Fibroblast of lung (primary cell): ENCODE results near the gene CORO1C. TPM values are rescaled to one million over a fixed set of nuclear protein-coding genes. Genes with fewer than 3 reads are reported as not detected.
"Not testable (repeated sequence)": the region's sequence is repeated elsewhere in the genome, so short reads cannot be mapped to it uniquely, and the experiment has no call there.

Source experiments
- DNase-seq, 2 donors: peaks; one replicate each; pipeline versions ENCODE4 v3.0.0 to v3.0.0-alpha.2; 2010; ENCODE audit warnings: low read depth in 2 of 2
- H2AFZ ChIP-seq: 2 replicates; pipeline ENCODE4 v1.5.1; 2012; ENCODE audit warnings: low read length, control low read depth, inconsistent platforms
- H3K27ac ChIP-seq: 2 replicates; pipeline ENCODE4 v1.5.1; 2011; ENCODE audit warnings: low read length, control low read depth; ENCODE audit not compliant: insufficient read depth
- H3K27me3 ChIP-seq: 2 replicates; pipeline ENCODE4 v1.5.1; 2011; ENCODE audit warnings: mild to moderate bottlenecking, low read length; ENCODE audit not compliant: control insufficient read depth, insufficient read depth
- H3K36me3 ChIP-seq: 2 replicates; pipeline ENCODE4 v1.5.1; 2011; ENCODE audit warnings: low read length; ENCODE audit not compliant: control insufficient read depth, insufficient read depth
- H3K4me1 ChIP-seq: 2 replicates; pipeline ENCODE4 v1.5.1; 2011; ENCODE audit warnings: low read length; ENCODE audit not compliant: control insufficient read depth, insufficient read depth; ENCODE audit errors: extremely low read depth
- H3K4me2 ChIP-seq: 2 replicates; pipeline ENCODE4 v1.5.1; 2011; ENCODE audit warnings: low read length, control low read depth; ENCODE audit not compliant: insufficient read depth; ENCODE audit errors: extremely low read depth
- H3K4me3 ChIP-seq, 4 experiments: fragments of 200-600 bp in 1 of 4; sonication (generic) in 1 of 4; replicated peaks in 1 of 4; 2 replicates each; pipeline ENCODE4 v1.5.1; 2011 to 2016; ENCODE audit warnings: low read length in 4 of 4, low read depth in 3 of 4, mild to moderate bottlenecking in 3 of 4, control low read depth in 2 of 4, inconsistent platforms in 1 of 4, mixed read lengths in 1 of 4; ENCODE audit not compliant: insufficient read depth in 1 of 4; ENCODE audit errors: control extremely low read depth in 1 of 4
- H3K79me2 ChIP-seq: 2 replicates; pipeline ENCODE4 v1.5.1; 2012; ENCODE audit warnings: mild to moderate bottlenecking, low read length, inconsistent platforms; ENCODE audit not compliant: control insufficient read depth, insufficient read depth
- H3K9ac ChIP-seq: 2 replicates; pipeline ENCODE4 v1.5.1; 2011; ENCODE audit warnings: mild to moderate bottlenecking, low read length, control low read depth; ENCODE audit not compliant: insufficient read depth
- H3K9me3 ChIP-seq: 2 replicates; pipeline ENCODE4 v1.5.1; 2012; ENCODE audit warnings: low read depth, low read length; ENCODE audit not compliant: control insufficient read depth, insufficient read depth
- H4K20me1 ChIP-seq: 2 replicates; pipeline ENCODE4 v1.5.1; 2011; ENCODE audit warnings: low read length; ENCODE audit not compliant: control insufficient read depth, insufficient read depth; ENCODE audit errors: extremely low read depth
- EZH2 ChIP-seq: IDR thresholded peaks from 2 replicates; pipeline ENCODE4 v1.5.1; 2012; ENCODE audit warnings: low read length, control low read depth, mild to moderate bottlenecking; ENCODE audit errors: missing control alignments
- polyA plus RNA-seq, 2 donors: library from polyadenylated mRNA; depleted of rRNA in 1 of 2; stranded (reverse) in 1 of 2; unstranded in 1 of 2; fragments of >200 nt; gene quantifications; 2 replicates each; pipeline ENCODE4 v1.2.1, GENCODE V29; 2011 to 2012; ENCODE audit warnings: missing spikeins in 1 of 2
- total RNA-seq: library from RNA; depleted of rRNA; stranded (reverse); fragments of >200 nt; gene quantifications from 2 replicates; pipeline ENCODE4 v1.2.1, GENCODE V29; 2014
- TF ChIP-seq, protein P1 (sequence below), 2 donors: IDR thresholded peaks in 1 of 2; conservative IDR thresholded peaks in 1 of 2; 1 replicate in 1 of 2; 2 replicates in 1 of 2; pipeline ENCODE4 v1.5.1; 2011 to 2012; ENCODE audit warnings: low read length in 2 of 2, control low read depth in 1 of 2, inconsistent platforms in 1 of 2, low read depth in 1 of 2, mild to moderate bottlenecking in 1 of 2

Gene CORO1C
- total and polyA plus RNA-seq, 2 donors (not counting 1 experiment from before 2014, with no cell fraction given): 288 to 542 TPM

DNA sequence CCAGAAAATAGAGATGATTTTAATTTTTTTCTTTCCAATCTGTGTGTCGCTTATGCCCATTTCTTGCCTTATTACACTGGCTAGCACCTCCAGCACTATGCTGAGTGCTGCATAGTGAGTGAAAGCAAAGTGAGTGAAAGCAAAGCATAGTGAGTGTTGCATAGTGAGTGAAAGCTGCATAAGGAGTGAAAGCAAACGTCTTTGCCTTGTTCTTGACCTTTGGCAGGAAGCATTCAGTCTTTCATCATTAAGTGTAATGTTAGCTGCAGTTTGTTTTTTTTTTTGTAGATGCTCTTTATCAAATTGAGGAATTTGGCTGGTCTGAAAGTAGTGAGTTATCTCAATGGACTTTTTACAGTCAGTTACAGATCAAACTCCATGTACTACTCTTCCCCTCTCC is 6.9 kb upstream of the CORO1C start:
- DNase-seq: no peak
- H2AFZ ChIP-seq: no peak overlapping the region
- no peak overlapping the region for H3K9ac ChIP-seq
- no peak overlapping the region for H3K4me3 ChIP-seq
- H3K27me3 ChIP-seq: no peaks in the 10 kb centered on the region
- no peak overlapping the region for H3K27ac ChIP-seq
- H3K79me2 ChIP-seq: no peaks in the 10 kb centered on the region
- peaks cover 2% of the 10 kb centered on the region for H3K4me1 ChIP-seq
- H3K4me2 ChIP-seq: no peak overlapping the region
- no peaks in the 10 kb centered on the region for H3K36me3 ChIP-seq
- TF ChIP-seq, protein P1, sequence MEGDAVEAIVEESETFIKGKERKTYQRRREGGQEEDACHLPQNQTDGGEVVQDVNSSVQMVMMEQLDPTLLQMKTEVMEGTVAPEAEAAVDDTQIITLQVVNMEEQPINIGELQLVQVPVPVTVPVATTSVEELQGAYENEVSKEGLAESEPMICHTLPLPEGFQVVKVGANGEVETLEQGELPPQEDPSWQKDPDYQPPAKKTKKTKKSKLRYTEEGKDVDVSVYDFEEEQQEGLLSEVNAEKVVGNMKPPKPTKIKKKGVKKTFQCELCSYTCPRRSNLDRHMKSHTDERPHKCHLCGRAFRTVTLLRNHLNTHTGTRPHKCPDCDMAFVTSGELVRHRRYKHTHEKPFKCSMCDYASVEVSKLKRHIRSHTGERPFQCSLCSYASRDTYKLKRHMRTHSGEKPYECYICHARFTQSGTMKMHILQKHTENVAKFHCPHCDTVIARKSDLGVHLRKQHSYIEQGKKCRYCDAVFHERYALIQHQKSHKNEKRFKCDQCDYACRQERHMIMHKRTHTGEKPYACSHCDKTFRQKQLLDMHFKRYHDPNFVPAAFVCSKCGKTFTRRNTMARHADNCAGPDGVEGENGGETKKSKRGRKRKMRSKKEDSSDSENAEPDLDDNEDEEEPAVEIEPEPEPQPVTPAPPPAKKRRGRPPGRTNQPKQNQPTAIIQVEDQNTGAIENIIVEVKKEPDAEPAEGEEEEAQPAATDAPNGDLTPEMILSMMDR (conservative IDR thresholded peaks at IDR 0.05 in 1 of 2, IDR thresholded peaks at IDR 0.05 in 1 of 2; ENCODE audit: low read depth in 1 of 2, low read length in 2 of 2): no peak
- no peak for TF ChIP-seq EZH2
- no peaks in the 10 kb centered on the region for H4K20me1 ChIP-seq
- H3K9me3 ChIP-seq: no peaks in the 10 kb centered on the region

DNA sequence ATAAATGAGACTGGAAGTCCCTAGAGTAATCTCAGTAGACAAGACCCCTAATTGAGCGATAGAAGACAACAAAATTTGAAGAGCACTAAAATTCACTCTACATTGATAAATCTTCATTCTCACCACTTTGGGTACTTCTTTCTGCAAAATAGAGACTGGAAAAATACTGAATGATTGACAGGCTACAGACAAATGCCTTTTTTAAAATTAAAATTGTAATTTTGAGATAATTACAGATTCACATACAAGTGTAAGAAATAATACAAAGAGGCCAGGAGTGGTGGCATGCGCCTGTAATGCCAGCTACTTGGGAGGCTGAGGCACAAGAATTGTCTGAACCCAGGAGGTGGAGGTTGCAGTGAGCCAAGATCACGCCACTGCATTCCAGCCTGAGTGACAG is 4.5 kb upstream of the CORO1C start:
- peaks cover 5% of the 10 kb centered on the region for H3K4me1 ChIP-seq
- no peak overlapping the region for H2AFZ ChIP-seq
- H3K36me3 ChIP-seq: no peaks in the 10 kb centered on the region
- no peak overlapping the region for H3K9ac ChIP-seq
- no peaks in the 10 kb centered on the region for H3K27me3 ChIP-seq
- H3K9me3 ChIP-seq: no peaks in the 10 kb centered on the region
- no peak for TF ChIP-seq EZH2
- TF ChIP-seq, protein P1 (conservative IDR thresholded peaks at IDR 0.05 in 1 of 2, IDR thresholded peaks at IDR 0.05 in 1 of 2; ENCODE audit: low read depth in 1 of 2, low read length in 2 of 2): no peak
- no peaks in the 10 kb centered on the region for H4K20me1 ChIP-seq
- peaks cover 4% of the 10 kb centered on the region for H3K79me2 ChIP-seq
- no peak for DNase-seq
- no peak overlapping the region for H3K4me3 ChIP-seq
- H3K27ac ChIP-seq: no peak overlapping the region
- no peak overlapping the region for H3K4me2 ChIP-seq

DNA sequence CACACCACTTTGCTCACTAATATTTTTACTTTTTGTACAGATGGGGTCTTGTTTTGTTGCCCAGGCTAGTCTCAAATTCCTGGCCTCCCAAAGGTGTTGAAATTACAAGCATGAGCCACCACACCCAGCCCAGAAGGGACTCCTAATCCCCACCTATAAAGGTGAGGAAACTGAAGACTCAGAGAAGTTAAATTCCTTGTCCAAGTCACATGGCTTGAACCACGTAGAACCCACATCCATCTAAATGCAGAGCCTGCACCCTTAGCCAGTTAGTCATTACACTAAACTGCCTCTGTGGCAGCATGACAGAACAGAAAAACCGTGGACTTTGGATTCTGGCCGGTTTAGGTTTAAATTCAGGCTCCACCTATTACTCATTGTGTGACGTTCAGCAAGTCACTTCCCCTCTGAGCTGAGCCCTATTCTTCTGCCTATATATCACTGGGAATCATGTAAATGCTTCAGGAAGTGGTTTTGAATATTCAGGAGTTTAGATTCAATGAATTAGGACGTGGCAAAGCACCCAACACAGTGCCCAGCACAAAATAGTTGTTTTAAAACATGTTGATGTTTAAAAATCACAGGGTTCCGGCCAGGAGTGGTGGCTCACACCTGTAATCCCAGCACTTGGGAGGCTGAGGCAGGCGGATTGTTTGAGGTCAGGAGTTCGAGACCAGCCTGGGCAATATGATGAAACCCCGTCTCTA is 3.0 kb upstream of the CORO1C start:
- Histone ChIP-seq H4K20me1 (peaks cover 6% of the 10 kb centered on the region), H3K27me3 (no peaks in the 10 kb centered on the region), H3K79me2 (peaks cover 19% of the 10 kb centered on the region), H3K9me3 (no peaks in the 10 kb centered on the region), H3K27ac (peak overlapping the region; percentile 72), H2AFZ (no peak overlapping the region), H3K9ac (no peak overlapping the region), H3K36me3 (no peaks in the 10 kb centered on the region), H3K4me3 (no peak overlapping the region), H3K4me1 (peaks cover 5% of the 10 kb centered on the region), H3K4me2 (no peak overlapping the region)
- TF ChIP-seq, protein P1 (conservative IDR thresholded peaks at IDR 0.05 in 1 of 2, IDR thresholded peaks at IDR 0.05 in 1 of 2; ENCODE audit: low read depth in 1 of 2, low read length in 2 of 2): no peak
- no peak for TF ChIP-seq EZH2
- peak; percentile 86 to 96 for DNase-seq

DNA sequence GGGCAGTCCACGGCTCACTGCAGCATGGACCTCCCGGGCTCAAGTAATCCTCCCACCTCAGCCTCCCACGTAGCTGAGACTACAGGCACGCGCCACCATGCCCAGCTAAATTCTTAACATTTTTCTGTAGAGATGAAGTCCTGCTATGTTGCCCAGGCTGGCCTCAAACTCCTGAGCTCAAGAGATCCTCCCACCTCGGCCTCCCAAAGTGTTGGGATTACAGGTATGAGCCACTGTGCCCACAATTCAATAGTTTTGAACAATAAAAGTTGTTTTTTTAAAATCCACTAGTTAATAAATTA is 1.9 kb upstream of the CORO1C start:
- not testable (repeated sequence) for H3K9ac ChIP-seq, H3K4me3 ChIP-seq, H2AFZ ChIP-seq, H3K4me2 ChIP-seq, H3K4me1 ChIP-seq, H4K20me1 ChIP-seq, DNase-seq, H3K27ac ChIP-seq, H3K27me3 ChIP-seq, H3K36me3 ChIP-seq, H3K9me3 ChIP-seq
- H3K79me2 ChIP-seq: peaks cover 31% of the 10 kb centered on the region
